GM18519 (cell line): ENCODE results near the gene CXorf51B.
"Not testable (repeated sequence)": the region's sequence is repeated elsewhere in the genome, so short reads cannot be mapped to it uniquely, and the experiment has no call there.

Source experiments
- ATAC-seq: cut with Tn5 transposase; IDR thresholded peaks from one replicate; pipeline ENCODE4 v1.9.1; 2021; ENCODE audit warnings: mild to moderate bottlenecking, moderate library complexity; ENCODE audit not compliant: unreplicated experiment, low FRiP score

CXorf51B gene

GRCh38 chrX:146809471-146809870 is at the start of gene CXorf51B:
CXorf51B (plus strand) TSS chrX:146809771; CDS start chrX:146809792, 21 bp downstream.
- not testable (repeated sequence) for ATAC-seq

- ATAC-seq, result not testable (repeated sequence)
Measured at GRCh38 chrX:146814644-146815043, 5.1 kb downstream of the CXorf51B start, which contains the start of gene CXorf51A. CXorf51A (minus strand) TSS chrX:146814744; CDS start chrX:146814723, 21 bp downstream.

GRCh38 chrX:146831994-146832393 is 22.4 kb downstream of the CXorf51B start:
- ATAC-seq, result no peak

DNA sequence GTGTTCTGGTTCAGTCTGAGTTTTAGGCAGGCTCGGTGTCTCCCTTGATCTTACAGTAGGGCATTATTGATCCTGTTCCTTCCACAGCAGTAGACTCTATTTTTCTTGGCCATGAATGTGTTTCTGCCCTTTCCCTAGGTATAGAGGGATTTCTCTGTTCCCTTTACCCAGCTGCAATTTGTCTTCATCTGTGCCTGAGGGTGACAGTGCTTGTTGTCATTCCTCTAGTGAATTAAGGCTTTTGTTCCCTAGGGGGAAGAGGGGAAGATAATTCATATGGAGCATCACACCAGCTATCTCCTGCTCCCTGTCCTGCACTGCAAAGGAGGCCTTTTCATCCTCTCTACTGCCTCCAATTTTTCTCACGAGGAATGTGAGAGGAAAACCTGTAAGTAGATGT is 44.7 kb downstream of the CXorf51B start:
- ATAC-seq, result no peak
